Cardiac muscle cell (in vitro differentiated cells and primary cell): Measurements from ENCODE around the gene C5. TPM values are rescaled to one million over a fixed set of nuclear protein-coding genes. Genes with fewer than 3 reads are reported as not detected.

Experiments
- DNase-seq, 2 donors: peaks; one replicate each; pipeline versions ENCODE4 v3.0.0 to v3.0.0-alpha.2; 2010 to 2017; ENCODE audit warnings: low read depth in 1 of 2, low spot score in 1 of 2
- H3K27ac ChIP-seq: fragments of 200-600 bp; sonication (generic); 2 replicates; pipeline ENCODE4 v1.5.1; 2016
- H3K27me3 ChIP-seq: fragments of 200-600 bp; sonication (generic); 2 replicates; pipeline ENCODE4 v1.6.0; 2016; ENCODE audit warnings: control low read depth
- H3K36me3 ChIP-seq: fragments of 200-600 bp; sonication (generic); 2 replicates; pipeline ENCODE4 v1.5.1; 2016; ENCODE audit warnings: control low read depth
- H3K4me1 ChIP-seq: fragments of 200-600 bp; sonication (generic); 2 replicates; pipeline ENCODE4 v1.8.1; 2017; ENCODE audit warnings: low read depth, mild to moderate bottlenecking, mixed run types
- H3K4me3 ChIP-seq: fragments of 200-600 bp; sonication (generic); 2 replicates; pipeline ENCODE4 v1.5.1; 2016; ENCODE audit warnings: mild to moderate bottlenecking
- H3K9me3 ChIP-seq: fragments of 200-600 bp; sonication (generic); 2 replicates; pipeline ENCODE4 v1.5.1; 2017; ENCODE audit warnings: low read depth, mild to moderate bottlenecking, control low read depth
- polyA plus RNA-seq: library from polyadenylated mRNA; unstranded; fragments of >200 nt; fragmentation: Nextera tagmentation; extraction: Ambion mirVana; gene quantifications from 2 replicates; pipeline ENCODE4 v1.2.1, GENCODE V29; 2016
- total RNA-seq: library from RNA; depleted of rRNA; stranded (reverse); fragments of >200 nt; gene quantifications from 2 replicates; pipeline ENCODE4 v1.2.3, GENCODE V29; 2016
- TF ChIP-seq, protein P1 (sequence below): IDR thresholded peaks from 2 replicates; pipeline ENCODE4 v1.5.1; 2012; ENCODE audit warnings: low read depth, mild to moderate bottlenecking, low read length

Gene C5
- total and polyA plus RNA-seq, 2 experiments from 2014 or later: 0.55 to 1.3 TPM

DNA sequence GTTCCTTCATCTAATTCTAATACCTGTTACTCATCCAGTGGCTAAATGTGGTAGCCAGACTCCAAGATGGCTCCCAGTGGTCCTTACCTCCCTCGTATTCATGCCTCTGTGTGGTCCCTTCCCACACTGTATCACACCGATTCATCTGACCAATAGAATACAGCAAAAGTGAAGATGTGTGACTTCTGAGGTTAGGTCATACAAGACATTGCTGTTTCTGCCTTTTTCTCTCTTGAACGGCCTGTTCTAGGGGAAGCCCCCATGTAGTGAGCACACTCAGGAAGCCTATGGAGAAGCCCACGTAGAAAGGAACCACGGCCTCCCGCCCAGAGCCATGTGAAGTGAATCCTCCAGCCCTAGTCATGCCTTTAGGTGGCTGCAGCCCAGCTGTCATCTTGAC, 9.4 kb upstream of the C5 start:
- no peak overlapping the region for H3K27ac ChIP-seq
- no peaks in the 10 kb centered on the region for H3K27me3 ChIP-seq
- TF ChIP-seq, protein P1, sequence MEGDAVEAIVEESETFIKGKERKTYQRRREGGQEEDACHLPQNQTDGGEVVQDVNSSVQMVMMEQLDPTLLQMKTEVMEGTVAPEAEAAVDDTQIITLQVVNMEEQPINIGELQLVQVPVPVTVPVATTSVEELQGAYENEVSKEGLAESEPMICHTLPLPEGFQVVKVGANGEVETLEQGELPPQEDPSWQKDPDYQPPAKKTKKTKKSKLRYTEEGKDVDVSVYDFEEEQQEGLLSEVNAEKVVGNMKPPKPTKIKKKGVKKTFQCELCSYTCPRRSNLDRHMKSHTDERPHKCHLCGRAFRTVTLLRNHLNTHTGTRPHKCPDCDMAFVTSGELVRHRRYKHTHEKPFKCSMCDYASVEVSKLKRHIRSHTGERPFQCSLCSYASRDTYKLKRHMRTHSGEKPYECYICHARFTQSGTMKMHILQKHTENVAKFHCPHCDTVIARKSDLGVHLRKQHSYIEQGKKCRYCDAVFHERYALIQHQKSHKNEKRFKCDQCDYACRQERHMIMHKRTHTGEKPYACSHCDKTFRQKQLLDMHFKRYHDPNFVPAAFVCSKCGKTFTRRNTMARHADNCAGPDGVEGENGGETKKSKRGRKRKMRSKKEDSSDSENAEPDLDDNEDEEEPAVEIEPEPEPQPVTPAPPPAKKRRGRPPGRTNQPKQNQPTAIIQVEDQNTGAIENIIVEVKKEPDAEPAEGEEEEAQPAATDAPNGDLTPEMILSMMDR: no peak
- no peaks in the 10 kb centered on the region for H3K36me3 ChIP-seq
- DNase-seq: no peak
- no peaks in the 10 kb centered on the region for H3K9me3 ChIP-seq
- H3K4me3 ChIP-seq: no peak overlapping the region
- peaks cover 8% of the 10 kb centered on the region for H3K4me1 ChIP-seq

GRCh38 chr9:121057821-121058220, 7.7 kb upstream of the C5 start:
- Histone ChIP-seq H3K4me3 (no peak overlapping the region), H3K9me3 (no peaks in the 10 kb centered on the region), H3K27ac (no peak overlapping the region), H3K27me3 (no peaks in the 10 kb centered on the region), H3K36me3 (no peaks in the 10 kb centered on the region), H3K4me1 (peaks cover 8% of the 10 kb centered on the region)
- DNase-seq: no peak
- TF ChIP-seq, protein P1: no peak

GRCh38 chr9:121055642-121056143, 5.6 kb upstream of the C5 start:
- Histone ChIP-seq H3K9me3 (no peaks in the 10 kb centered on the region), H3K27me3 (no peaks in the 10 kb centered on the region), H3K27ac (no peak overlapping the region), H3K4me1 (no peaks in the 10 kb centered on the region), H3K36me3 (no peaks in the 10 kb centered on the region), H3K4me3 (no peak overlapping the region)
- DNase-seq: peak in 1 of 2 donors; percentile 17
- TF ChIP-seq, protein P1: peak; percentile 34

DNA sequence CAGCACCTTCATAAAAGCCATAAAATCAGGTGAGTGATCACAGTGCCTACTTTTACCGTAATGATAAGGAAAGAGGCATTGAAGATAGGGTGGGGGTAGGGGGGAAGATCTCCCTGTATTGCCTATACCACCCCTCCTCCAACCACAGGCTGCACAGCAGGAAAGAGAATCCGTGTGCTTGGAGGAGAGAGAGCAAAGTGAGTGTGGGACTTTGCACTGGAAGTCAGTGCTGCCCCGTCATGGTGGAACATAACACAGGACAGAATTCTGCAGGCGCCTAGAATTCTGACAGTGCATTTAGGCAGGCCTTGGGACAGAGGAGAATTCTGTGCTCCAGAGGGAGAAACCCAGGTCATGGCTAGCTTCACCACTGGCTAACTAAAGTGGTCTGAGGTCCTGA, 3.5 kb upstream of the C5 start:
- TF ChIP-seq, protein P1: no peak
- no peak overlapping the region for H3K4me3 ChIP-seq
- no peaks in the 10 kb centered on the region for H3K36me3 ChIP-seq
- H3K27ac ChIP-seq: no peak overlapping the region
- no peaks in the 10 kb centered on the region for H3K27me3 ChIP-seq
- no peaks in the 10 kb centered on the region for H3K4me1 ChIP-seq
- H3K9me3 ChIP-seq: no peaks in the 10 kb centered on the region
- no peak for DNase-seq

- no peak for DNase-seq
- Histone ChIP-seq H3K27me3 (no peaks in the 10 kb centered on the region), H3K4me1 (no peaks in the 10 kb centered on the region), H3K36me3 (no peaks in the 10 kb centered on the region), H3K27ac (no peak overlapping the region), H3K9me3 (no peaks in the 10 kb centered on the region), H3K4me3 (no peak overlapping the region)
- TF ChIP-seq, protein P1: no peak
These were observed 1.5 kb downstream of the C5 start for GRCh38 chr9:121048618-121049017.

GRCh38 chr9:121048175-121048574, 1.9 kb downstream of the C5 start:
- no peak overlapping the region for H3K4me3 ChIP-seq
- H3K27ac ChIP-seq: no peak overlapping the region
- no peaks in the 10 kb centered on the region for H3K36me3 ChIP-seq
- H3K9me3 ChIP-seq: no peaks in the 10 kb centered on the region
- DNase-seq: no peak
- H3K27me3 ChIP-seq: no peaks in the 10 kb centered on the region
- TF ChIP-seq, protein P1: no peak
- H3K4me1 ChIP-seq: no peaks in the 10 kb centered on the region
